Glutamatergic neuron (in vitro differentiated cells): ENCODE data around the gene MAGI1. TPM values are rescaled to one million over a fixed set of nuclear protein-coding genes. Genes with fewer than 3 reads are reported as not detected.

Experiments
- DNase-seq: peaks from one replicate; pipeline ENCODE4 v3.0.0; 2022
- H3K27ac Mint-ChIP-seq: one replicate; pipeline ENCODE4 v1.8.0; 2020; ENCODE audit warnings: mild to moderate bottlenecking, mixed read lengths, inconsistent platforms; ENCODE audit not compliant: unreplicated experiment
- H3K27me3 Mint-ChIP-seq: one replicate; pipeline ENCODE4 v1.8.0; 2020; ENCODE audit warnings: mild to moderate bottlenecking, moderate library complexity, mixed read lengths, inconsistent platforms; ENCODE audit not compliant: unreplicated experiment
- H3K36me3 Mint-ChIP-seq: one replicate; pipeline ENCODE4 v1.8.0; 2020; ENCODE audit warnings: mild to moderate bottlenecking, mixed read lengths, inconsistent platforms; ENCODE audit not compliant: unreplicated experiment
- H3K4me1 Mint-ChIP-seq: one replicate; pipeline ENCODE4 v1.8.0; 2020; ENCODE audit warnings: mild to moderate bottlenecking, low read depth, mixed read lengths, inconsistent platforms; ENCODE audit not compliant: unreplicated experiment
- H3K4me3 Mint-ChIP-seq: one replicate; pipeline ENCODE4 v1.8.0; 2020; ENCODE audit warnings: mild to moderate bottlenecking, mixed read lengths, inconsistent platforms; ENCODE audit not compliant: unreplicated experiment
- H3K9me3 Mint-ChIP-seq: one replicate; pipeline ENCODE4 v1.8.0; 2020; ENCODE audit warnings: mild to moderate bottlenecking, moderate library complexity, mixed read lengths, inconsistent platforms; ENCODE audit not compliant: unreplicated experiment
- CTCF ChIP-seq: fragments of 200-600 bp; sonication (generic); IDR thresholded peaks from one replicate; pipeline ENCODE4 v1.5.0; 2021; ENCODE audit not compliant: partially characterized antibody, unreplicated experiment
- total RNA-seq: library from RNA; stranded (reverse); fragmentation: NEBNext Ultra II Directional; extraction: Animal tissue kit (Norgen Biotek cat#: 25700); gene quantifications from one replicate; pipeline ENCODE4 v1.2.1, GENCODE V29; 2021; ENCODE audit not compliant: unreplicated experiment

The MAGI1 gene
- total RNA-seq, 1 donor from 2014 or later: 46.5 TPM

GRCh38 chr3:66066963-66067617 lies 28.4 kb upstream of the MAGI1 start:
- Mint-ChIP-seq H3K27me3 (no peaks in the 10 kb centered on the region), H3K9me3 (peaks cover 8% of the 10 kb centered on the region), H3K4me1 (no peaks in the 10 kb centered on the region), H3K27ac (no peak overlapping the region), H3K4me3 (no peak overlapping the region), H3K36me3 (peaks cover 4% of the 10 kb centered on the region)
- no peak for DNase-seq
- TF ChIP-seq CTCF: no peak

- peaks cover 1% of the 10 kb centered on the region for H3K9me3 Mint-ChIP-seq
- no peaks in the 10 kb centered on the region for H3K27me3 Mint-ChIP-seq
- no peaks in the 10 kb centered on the region for H3K36me3 Mint-ChIP-seq
- H3K4me1 Mint-ChIP-seq: no peaks in the 10 kb centered on the region
- H3K27ac Mint-ChIP-seq: no peak overlapping the region
- no peak overlapping the region for H3K4me3 Mint-ChIP-seq
- TF ChIP-seq CTCF: no peak
- no peak for DNase-seq
Measured at GRCh38 chr3:66055289-66055688, 16.6 kb upstream of the MAGI1 start.

- Mint-ChIP-seq H3K4me3 (no peak overlapping the region), H3K27ac (no peak overlapping the region), H3K4me1 (no peaks in the 10 kb centered on the region), H3K27me3 (no peaks in the 10 kb centered on the region), H3K36me3 (no peaks in the 10 kb centered on the region), H3K9me3 (peaks cover 1% of the 10 kb centered on the region)
- TF ChIP-seq CTCF: no peak
- no peak for DNase-seq
Measured at GRCh38 chr3:66053550-66054094, 14.9 kb upstream of the MAGI1 start.

- H3K4me3 Mint-ChIP-seq: no peak overlapping the region
- no peak for DNase-seq
- no peak for TF ChIP-seq CTCF
- H3K4me1 Mint-ChIP-seq: no peaks in the 10 kb centered on the region
- no peak overlapping the region for H3K27ac Mint-ChIP-seq
- no peaks in the 10 kb centered on the region for H3K36me3 Mint-ChIP-seq
- peaks cover 1% of the 10 kb centered on the region for H3K9me3 Mint-ChIP-seq
- H3K27me3 Mint-ChIP-seq: no peaks in the 10 kb centered on the region
Measured at GRCh38 chr3:66052721-66053549, 14.2 kb upstream of the MAGI1 start.

- no peaks in the 10 kb centered on the region for H3K9me3 Mint-ChIP-seq
- H3K4me1 Mint-ChIP-seq: peaks cover 6% of the 10 kb centered on the region
- no peak overlapping the region for H3K4me3 Mint-ChIP-seq
- no peak overlapping the region for H3K27ac Mint-ChIP-seq
- no peaks in the 10 kb centered on the region for H3K36me3 Mint-ChIP-seq
- TF ChIP-seq CTCF: no peak
- DNase-seq: no peak
- H3K27me3 Mint-ChIP-seq: no peaks in the 10 kb centered on the region
Measured at GRCh38 chr3:66050821-66051220, 12.1 kb upstream of the MAGI1 start.
